ENCODE data around the gene SLC22A25.
"Not testable (repeated sequence)": the region's sequence is repeated elsewhere in the genome, so short reads cannot be mapped to it uniquely, and the experiment has no call there.

SLC22A25 gene

DNA sequence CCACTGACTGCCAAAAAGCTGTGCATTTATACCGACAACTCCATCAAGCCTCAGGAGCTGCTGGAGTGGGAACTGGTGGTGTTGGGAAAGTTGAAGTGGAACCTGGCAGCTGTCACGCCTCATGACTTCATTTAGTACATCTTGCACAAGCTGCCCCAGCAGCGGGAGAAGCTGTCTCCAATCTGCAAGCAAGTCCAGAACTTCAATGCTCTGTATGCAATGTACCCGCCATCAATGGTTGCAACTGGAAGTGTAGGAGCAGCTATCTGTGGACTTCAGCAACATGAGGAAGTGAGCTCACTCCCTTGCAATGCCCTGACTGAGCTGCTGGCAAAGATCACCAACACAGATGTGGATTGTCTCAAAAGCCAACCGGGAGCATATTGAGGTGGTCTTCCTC lies at the start of gene SLC22A25:
SLC22A25 (minus strand) TSS at position 67 of the 400 bp plus-strand sequence. CDS start 13,947 bp downstream, outside the sequence.
- DNase-seq = no peak

DNA sequence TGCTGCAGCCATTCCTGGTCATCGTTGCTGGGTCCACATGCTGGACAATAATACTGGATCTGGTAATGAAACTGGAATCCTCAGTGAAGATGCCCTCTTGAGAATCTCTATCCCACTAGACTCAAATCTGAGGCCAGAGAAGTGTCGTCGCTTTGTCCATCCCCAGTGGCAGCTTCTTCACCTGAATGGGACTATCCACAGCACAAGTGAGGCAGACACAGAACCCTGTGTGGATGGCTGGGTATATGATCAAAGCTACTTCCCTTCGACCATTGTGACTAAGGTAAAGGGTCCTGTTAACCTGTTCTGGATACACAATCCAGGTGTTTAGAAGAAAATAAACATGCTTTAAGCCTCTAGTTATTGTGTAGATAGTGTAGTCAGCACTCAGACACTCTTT lies 46.9 kb upstream of the SLC22A25 start:
- no peak for DNase-seq

DNA sequence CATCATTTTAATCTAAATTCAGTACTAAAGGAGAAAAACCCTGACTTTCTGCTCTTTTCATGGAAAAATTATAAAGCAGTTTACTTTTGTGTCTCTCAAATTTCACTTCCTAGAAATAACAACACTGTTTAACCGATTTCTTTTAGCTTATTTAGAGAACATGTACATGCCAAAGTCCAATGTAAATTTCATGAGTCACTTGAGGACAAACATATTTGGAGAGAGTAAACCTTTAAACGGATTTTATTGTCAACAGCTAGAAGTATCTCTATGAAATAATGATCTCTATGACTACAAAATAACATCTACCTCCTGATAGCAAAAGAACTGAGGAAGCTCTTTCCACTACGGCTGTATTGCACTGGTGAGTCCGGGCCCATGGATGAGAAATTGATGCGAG lies 46.3 kb upstream of the SLC22A25 start:
- DNase-seq = no peak

DNA sequence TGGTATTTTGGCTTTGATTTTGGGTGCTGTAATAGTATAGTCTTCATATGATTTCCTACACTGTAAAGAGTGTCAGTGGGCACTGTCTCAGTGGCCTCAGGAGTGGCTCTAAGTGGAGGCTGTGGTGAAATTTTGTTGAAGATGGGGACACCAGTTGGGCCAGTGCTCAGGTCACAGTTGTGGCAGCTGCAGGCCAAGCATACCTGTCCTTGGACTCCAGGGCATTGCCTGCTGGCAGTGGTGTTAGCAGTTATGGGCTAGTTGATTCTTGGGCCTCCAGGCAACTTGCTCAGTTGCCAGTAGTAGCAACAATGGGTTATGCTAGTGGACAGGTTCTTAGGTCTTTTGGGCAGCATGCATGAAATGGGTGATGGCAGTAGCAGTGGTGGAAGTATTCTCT lies 39.2 kb upstream of the SLC22A25 start:
- DNase-seq = no peak

DNA sequence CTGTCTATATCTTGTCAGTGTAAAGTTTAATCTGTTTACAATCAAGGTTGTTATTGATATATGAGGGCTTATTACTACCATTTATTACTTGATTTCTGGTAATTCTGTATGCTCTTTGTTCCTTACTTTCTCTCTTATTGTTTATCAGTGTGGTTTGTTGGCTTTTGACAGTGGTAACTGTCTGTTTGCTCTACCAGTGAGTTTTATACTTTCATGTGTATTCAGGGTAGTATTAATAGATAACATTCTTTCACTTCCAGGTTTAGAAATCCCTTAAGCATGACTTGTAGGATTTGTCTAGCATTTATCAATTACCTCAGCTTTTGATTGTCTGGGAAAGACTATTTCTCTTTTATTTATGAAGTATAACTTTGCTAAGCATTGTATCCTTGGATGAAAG lies 37.5 kb upstream of the SLC22A25 start:
- no peak for DNase-seq

DNA sequence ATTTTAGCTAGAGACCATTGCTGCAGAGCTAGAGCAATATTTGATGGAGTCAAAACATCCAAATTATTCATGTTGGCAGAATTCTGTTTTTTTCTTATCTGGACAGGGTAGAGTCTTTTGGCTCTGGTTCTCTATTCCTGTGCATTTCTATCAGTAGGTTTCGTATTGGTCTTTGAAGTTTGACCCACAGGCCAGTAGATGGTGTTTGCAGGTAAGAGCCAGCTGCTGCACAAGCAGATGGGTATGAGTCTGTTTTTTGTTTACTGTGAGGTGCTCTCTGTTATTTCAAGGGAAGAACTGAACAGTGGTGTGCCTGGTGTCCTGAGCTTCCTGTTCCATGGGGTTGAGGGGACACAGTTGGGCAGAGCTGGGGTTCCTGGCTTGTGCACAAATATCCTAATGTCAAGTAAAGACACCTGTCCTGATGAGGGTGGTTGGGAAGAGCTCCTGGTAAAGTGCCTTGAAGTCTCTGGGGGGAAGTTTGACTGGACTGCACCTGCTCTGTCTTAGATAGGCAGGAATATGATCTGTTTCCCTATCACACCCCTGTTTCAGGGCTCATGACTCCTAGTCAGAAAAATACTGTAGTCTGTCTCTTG lies 34.0 kb upstream of the SLC22A25 start:
- peak; percentile 1 for DNase-seq

DNA sequence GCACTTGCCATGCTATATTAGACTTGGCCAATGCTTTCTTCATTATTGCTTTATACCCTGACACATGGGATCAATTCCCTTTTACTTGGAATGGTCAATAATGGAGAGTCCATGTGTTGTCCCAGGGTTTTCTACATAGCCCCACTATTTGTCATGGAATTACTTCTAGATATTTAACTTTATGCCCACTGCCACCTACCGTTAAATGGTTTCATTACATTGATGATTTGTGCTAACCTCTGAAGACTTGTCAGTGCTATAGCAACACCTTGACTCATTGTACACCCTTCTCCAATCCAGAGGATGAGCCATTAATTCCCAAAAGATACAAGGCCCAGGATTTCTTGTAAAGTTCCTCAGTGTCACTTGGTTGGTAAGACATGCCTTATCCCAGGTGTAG lies 31.4 kb upstream of the SLC22A25 start:
- DNase-seq = no peak

DNA sequence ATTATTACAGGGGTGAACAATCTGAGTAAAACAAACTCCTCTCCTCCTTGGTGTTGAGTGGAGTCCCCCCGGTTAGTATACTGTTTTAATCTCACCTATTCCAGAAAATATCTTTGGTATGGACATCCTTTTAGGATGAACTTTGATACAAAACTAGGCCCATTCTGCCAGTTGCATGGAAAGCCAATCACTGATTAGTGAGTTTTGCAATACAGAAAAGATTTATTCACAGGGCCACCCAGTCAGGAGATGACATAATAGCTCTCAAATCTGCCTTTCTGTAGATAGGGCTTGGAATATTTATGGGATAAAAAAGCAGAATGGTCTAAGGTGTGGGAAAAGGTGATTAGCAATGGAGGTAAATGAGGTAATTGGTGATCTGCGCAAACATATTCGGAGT lies 30.3 kb upstream of the SLC22A25 start:
- no peak for DNase-seq

DNA sequence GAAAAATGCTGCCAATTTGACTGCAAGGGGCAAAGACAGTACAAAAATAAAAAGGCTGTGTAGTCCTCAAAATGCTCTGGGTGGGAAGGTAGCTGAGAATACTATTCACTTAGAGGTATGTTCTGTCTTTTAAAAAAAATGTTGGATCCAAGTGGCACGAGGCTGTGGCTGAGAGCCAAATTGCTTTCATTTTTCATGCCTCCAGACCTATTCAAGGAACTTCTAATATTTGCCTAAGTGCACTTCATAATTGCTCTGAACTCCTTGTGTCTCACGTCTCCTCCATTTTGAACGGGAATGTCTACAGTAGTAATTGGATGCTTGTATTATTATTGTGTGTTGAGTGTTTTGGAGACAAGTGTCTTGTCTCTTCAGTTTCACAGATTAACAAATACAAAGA lies 19.1 kb upstream of the SLC22A25 start:
- no peak for DNase-seq

DNA sequence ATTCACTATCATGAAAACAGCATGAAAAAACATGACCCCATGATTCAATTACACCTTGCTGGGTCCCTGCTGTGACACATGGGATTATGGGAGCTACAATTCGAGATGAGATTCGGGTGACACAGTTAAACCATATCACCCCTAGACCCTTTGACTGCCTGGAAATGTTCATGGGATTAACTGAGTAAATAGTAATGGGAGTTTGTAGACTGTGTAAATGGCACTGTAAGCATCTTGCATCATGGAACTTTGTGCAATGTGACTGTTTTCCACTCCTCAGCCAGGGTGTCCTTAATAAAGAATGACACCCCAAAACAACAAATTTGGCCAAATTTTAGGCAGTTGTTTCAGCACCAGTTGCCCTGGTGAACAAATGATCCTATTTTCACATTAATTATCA lies 7.9 kb upstream of the SLC22A25 start:
- no peak for DNase-seq

DNA sequence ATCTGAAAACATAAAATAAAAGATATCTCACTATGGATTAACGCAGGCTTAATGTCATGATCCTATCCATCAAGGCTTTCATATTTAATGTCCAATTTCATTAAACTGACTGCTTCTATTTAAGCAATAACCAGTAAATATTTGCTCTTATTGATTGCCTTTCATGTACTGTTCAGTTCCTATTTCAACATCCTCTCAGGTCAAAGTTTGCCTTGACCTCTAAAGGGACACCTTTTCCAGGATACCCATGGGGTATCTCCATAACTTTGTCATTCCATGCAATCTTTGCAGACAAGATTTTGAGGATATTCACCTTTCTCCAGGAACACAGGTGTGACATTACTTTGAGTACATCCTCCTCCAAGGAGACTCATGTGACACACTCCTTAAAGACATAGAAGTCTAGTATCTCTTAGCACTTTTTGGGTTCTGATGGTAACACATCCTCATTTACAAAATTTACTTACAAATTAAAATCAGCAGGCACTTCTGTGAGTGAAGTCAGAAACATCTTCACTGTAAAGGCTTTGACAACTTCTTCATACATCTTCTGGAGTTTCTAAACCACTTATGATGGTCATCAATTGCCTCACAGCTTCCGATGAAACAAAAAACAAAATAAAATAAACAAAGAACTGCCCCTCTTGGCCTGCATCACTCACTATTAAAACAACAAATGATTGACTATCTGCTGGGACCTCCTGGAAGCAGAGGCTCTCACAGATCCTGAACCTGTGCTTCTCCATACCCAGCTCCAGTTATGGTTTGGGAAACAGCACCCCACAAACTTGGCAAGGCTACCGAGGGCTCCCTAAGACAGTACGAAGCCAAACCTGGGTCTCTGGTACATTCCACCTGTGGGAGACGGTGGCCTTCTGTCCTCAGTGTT lies 7.0 kb upstream of the SLC22A25 start:
- no peak for DNase-seq

DNA sequence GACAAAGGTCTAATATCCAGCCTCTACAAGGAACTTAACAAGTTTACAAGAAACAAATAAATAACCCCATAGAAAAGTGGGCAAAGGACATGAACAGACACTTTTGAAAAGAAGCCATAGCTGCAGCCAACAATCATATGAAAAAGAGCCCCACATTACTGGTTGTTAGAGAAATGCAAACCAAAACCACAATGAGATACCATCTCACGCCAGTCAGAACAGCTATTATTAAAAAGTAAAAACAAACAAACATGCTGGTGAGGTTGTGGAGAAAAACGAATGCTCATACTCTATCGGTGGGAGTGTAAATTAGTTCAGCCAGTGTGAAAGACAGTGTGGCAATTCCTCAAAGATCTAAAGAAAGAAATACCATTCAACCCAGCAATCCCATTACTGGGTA lies 5.6 kb upstream of the SLC22A25 start:
- no peak for DNase-seq

DNA sequence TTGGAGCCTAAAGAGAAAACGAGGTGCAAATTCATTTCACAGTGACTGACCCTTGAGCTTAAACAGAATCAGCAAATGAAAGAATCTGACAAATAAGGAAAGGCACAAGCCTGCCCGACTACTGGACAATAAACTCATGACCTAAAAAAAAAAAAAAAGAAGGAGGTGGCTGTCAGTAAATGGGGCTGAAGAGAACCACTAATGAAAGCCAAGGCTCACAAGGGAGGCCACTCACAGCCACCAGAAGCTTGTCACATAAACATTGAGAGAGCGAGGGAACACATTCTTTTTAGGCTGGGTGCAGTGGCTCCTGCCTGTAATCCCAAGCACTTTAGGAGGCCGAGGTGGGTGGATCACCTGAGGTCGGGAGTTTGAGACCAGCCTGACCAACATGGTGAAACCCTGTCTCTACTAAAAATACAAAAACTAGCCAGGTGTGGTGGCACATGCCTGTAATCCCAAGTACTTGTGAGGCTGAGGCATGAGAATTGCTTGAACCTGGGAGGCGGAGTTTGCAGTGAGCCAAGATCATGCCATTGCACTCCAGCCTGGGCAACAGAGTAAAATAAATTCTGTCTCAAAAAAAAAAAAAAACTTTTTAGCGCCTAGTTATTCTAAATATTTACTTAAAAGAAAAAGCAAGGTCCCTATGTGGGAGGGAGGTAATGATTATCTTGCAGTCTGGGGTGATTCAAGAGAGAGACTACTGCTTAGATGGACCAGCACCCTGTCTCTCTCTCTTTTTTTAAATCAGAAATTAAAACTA lies 4.0 kb upstream of the SLC22A25 start:
- not testable (repeated sequence) for DNase-seq

DNA sequence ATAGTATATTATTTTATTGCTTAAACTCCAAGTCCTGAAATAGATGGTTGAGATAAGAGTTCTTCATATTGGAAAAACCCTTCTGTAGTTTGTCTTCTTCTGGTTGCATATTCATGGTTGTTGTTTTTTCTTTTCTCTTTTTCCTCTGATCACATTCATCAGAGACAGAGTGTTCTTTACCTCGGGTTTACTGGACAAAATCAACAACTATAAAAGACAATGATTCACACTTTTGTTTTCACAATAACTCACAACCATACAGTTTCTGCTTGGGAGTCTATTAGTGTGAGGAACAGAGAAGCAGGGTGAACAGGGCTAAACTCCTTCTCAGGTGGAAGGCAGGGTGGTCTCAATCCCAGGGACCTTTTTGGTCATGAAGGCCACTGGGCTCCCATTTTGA lies 2.6 kb upstream of the SLC22A25 start:
- DNase-seq = no peak

DNA sequence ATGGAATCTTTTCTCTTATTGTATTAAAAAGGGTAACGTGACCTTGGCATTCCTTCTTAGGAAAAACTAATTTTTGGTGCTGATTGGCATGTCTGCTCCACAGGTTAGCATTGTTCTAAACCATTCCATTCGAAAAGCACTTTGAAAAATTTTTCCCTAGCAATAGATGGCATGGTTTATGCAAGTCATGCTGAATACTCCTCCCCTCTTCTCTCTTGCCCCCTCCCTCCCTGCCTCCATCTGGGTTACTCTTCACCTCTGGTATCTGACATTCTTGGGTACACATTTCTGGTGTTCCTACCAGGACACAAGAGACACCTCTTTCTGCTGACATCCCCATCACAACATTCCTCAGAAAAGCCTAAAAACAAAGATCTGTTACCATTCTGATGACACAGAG lies 1.5 kb upstream of the SLC22A25 start:
- DNase-seq = no peak

DNA sequence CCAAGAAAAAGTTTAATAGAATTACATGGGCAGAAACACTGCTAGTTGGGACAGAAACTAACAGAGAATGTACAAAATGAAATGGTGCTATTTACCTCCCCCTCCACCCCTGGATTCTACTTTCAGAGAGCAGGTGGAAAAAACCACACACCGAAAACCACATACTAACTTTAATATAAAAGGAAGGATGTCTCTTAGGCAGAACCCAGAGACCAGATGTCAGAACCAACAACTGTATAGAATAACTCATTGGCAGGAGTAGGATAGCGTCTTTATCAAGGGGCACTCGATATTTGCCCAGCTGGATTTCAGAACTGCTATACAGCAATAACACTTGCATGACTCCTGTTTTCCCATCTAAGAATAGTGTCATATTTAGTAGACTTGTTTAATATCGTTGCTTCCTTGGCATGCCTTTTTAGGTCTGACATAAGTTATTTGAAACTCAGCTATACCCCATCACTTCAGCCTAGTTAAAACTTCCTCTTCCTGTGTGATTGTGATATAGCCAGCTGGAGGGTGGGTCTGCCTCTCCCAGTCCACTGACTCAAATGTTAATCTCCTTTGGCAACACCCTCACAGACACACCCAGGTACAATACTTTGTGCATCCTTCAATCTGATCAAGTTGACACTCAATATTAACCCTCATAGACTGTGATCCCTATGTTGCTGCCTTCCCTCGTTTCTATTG lies 1.2 kb downstream of the SLC22A25 start:
- DNase-seq = no peak

DNA sequence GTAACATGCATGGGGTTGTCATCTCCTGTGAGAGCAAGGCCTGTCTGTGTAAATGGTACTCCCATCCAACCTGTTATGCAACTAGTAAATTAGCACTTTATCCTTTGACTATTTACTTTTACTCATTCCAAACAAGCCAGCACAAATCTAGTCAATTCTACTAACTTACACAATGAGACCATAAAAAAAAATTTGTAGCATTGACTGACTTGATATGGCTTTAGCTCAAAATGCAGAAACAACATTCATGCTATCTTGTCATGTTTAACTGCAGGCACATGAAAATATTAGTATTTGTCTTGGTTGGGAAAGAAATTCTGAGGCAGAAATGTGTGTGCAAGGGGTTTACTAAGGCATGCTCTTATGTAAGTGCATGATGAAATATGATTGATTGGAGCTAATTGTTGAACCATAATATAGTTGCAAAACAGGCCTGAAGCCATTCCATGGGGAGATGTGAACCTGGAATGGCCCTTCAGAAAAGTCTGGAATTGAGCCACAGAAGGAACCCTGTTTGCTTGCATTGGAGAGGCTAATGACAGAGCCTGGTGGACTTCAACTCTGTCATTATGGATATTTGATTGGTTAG lies 2.5 kb downstream of the SLC22A25 start:
- DNase-seq = no peak

DNA sequence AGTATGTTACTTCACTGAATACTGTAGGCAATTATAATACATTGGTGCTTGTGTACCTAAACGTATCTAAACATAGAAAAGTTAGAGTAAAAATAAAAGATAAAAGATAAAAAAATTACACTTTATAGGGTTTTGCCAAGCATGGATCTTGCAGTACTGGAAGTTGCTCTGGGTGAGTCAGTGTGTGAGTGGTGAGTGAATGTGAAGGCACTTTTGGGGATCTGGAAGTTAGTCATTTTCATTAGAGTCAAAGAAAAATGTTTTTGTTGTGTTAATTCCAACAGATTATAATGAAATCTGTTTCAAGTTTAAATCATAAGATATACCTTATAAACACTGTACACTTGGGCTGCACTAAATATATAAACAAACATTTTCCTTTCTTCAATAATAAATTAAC lies 3.3 kb downstream of the SLC22A25 start:
- no peak for DNase-seq

DNA sequence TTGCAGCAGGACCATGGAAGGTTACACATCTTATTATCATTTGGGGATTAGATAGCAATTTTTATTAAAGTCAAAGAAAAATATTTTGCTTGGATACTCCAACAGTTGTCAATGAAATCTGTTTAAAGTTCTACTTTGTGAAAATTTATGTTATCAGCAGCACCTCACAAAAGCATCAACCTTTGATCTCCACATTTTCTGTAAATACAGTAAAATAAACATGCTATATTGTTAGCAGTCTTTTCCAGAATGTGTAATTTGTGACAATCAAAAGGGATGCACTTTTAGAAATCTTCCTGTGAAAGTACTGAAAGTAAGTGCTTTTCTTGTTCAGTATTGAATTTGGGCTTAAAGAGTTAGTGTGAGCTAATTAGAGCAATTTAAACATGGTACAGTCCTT lies 4.1 kb downstream of the SLC22A25 start:
- DNase-seq = no peak

DNA sequence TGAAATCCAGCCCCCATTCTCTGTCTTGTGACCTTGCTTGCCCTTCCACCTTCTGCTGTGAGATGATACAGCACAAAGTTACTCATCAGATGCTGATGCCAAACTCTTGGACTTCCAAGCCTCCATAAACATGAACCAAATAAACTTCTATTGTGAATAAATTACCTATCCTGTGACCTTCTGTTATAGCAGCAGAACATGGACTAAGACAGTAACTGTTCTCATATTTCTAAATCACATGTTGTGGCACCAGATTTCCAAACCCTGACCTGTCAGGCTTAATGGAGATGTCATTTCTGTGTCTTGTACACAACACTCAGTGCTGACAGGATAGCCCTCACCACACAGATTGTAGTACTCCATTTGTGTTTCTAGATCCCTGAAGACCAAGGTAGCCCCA lies 6.0 kb downstream of the SLC22A25 start:
- no peak for DNase-seq

DNA sequence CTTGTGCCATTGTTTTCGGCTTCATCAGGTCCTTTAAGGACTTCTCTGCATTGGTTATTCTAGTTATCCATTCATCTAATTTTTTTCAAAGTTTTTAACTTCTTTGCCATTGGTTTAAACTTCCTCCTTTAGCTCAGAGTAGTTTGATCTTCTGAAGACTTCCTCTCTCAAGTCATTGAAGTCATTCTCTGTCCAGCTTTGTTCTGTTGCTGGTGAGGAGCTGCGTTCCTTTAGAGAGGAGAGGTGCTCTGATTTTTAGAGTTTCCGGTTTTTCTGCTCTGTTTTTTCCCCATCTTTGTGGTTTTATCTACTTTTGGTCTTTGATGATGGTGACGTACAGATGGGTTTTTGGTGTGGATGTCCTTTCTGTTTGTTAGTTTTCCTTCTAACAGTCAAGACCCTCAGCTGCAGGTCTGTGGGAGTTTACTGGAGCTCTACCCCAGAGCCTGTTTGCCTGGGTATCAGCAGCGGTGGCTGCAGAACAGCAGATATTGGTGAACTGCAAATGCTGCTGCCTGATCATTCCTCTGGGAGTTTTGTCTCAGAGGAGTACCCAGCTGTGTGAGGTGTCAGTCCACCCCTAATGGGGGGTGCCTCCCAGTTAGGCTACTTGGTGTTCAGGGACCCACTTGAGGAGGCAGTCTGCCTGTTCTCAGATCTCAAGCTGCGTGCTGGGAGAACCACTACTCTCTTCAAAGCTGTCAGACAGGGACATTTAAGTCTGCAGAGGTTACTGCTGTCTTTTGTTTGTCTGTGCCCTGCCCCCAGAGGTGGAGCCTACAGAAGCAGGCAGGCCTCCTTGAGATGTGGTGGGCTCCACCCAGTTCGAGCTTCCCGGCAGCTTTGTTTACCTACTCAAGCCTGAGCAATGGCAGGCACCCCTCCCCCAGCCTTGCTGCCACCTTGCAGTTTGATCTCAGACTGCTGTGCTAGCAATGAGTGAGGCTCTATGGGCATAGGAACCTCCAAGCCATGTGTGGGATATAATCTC lies 7.6 kb downstream of the SLC22A25 start:
- DNase-seq = not testable (repeated sequence)

DNA sequence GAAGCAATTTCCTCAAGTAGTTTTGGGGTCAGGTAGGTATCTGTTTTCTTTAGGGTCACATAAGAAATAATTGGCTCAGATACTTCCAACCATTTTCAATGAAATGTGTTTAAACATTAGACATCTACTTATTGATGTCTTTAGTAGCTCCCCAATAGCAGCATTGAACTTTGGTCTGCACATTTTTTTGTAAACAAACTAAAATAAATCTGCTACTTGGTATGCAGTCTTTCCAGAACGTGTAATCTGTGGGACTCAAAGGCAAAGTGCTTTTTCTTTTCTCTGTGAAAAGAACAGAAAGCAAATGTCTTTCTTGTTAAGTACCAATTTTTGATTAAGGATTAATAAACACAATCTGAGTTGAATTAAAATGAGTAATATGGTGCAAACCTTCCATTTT lies 13.6 kb downstream of the SLC22A25 start:
- no peak for DNase-seq

Measured in SHP77 treated with DMSO at 0.1 percent for 48 hours (cell line).